ENCODE data around the gene CNN3. TPM values are rescaled to one million over a fixed set of nuclear protein-coding genes. Genes with fewer than 3 reads are reported as not detected.

The CNN3 gene
- total and polyA plus RNA-seq, 3 experiments from 2014 or later: 1.6 to 2.8 (median 2.3) TPM

GRCh38 chr1:94858276-94858675 lies 68.6 kb downstream of the CNN3 start:
- Histone ChIP-seq H3K36me3 (ENCODE audit: insufficient read depth, low read length) (no peaks in the 10 kb centered on the region), H3K27ac (ENCODE audit: low read depth, low read length) (no peak overlapping the region), H3K4me3 (ENCODE audit: low read length) (no peak overlapping the region), H3K9me3 (ENCODE audit: low read length) (no peaks in the 10 kb centered on the region), H3K27me3 (ENCODE audit: insufficient read depth, low read length, poor library complexity, severe bottlenecking) (no peaks in the 10 kb centered on the region), H3K4me1 (ENCODE audit: insufficient read depth, low read length) (no peaks in the 10 kb centered on the region)
- no peak for DNase-seq
- CTCF ChIA-PET: no interaction called here
- POLR2A ChIA-PET: no interaction called here
- Mint-ChIP-seq H3K27me3 (peaks cover 9 to 11% of the 10 kb centered on the region in 2 donors), H3K4me1 (no peaks in the 10 kb centered on the region), H3K27ac (no peak overlapping the region), H3K4me3 (no peak overlapping the region), H3K36me3 (no peaks in the 10 kb centered on the region), H3K9me3 (no peaks in the 10 kb centered on the region)

GRCh38 chr1:94856868-94857267 lies 70.0 kb downstream of the CNN3 start:
- H3K27ac ChIP-seq (ENCODE audit: low read depth, low read length): no peak overlapping the region
- H3K36me3 ChIP-seq (ENCODE audit: insufficient read depth, low read length): no peaks in the 10 kb centered on the region
- Mint-ChIP-seq H3K4me3 (no peak overlapping the region), H3K36me3 (no peaks in the 10 kb centered on the region), H3K9me3 (no peaks in the 10 kb centered on the region), H3K4me1 (no peaks in the 10 kb centered on the region), H3K27ac (no peak overlapping the region), H3K27me3 (peaks cover 9 to 11% of the 10 kb centered on the region in 2 donors)
- no peak overlapping the region for H3K4me3 ChIP-seq (ENCODE audit: low read length)
- no peaks in the 10 kb centered on the region for H3K9me3 ChIP-seq (ENCODE audit: low read length)
- CTCF ChIA-PET: interaction anchor here (1.5 to 1.7 kb wide), 2 partner anchors 8 to 187 kb away, joined by 4 to 6 read pairs; no protein-coding TSS in a partner anchor
- DNase-seq: no peak
- no peaks in the 10 kb centered on the region for H3K27me3 ChIP-seq (ENCODE audit: insufficient read depth, low read length, poor library complexity, severe bottlenecking)
- H3K4me1 ChIP-seq (ENCODE audit: insufficient read depth, low read length): no peaks in the 10 kb centered on the region
- POLR2A ChIA-PET: no interaction called here

- no peak for DNase-seq
- H3K27me3 Mint-ChIP-seq: peaks cover 9 to 11% of the 10 kb centered on the region in 2 donors
- Histone ChIP-seq H3K36me3 (ENCODE audit: insufficient read depth, low read length) (no peaks in the 10 kb centered on the region), H3K4me1 (ENCODE audit: insufficient read depth, low read length) (no peaks in the 10 kb centered on the region), H3K27me3 (ENCODE audit: insufficient read depth, low read length, poor library complexity, severe bottlenecking) (no peaks in the 10 kb centered on the region), H3K9me3 (ENCODE audit: low read length) (no peaks in the 10 kb centered on the region), H3K27ac (ENCODE audit: low read depth, low read length) (no peak overlapping the region), H3K4me3 (ENCODE audit: low read length) (no peak overlapping the region)
- H3K4me1 Mint-ChIP-seq: no peaks in the 10 kb centered on the region
- ChIA-PET POLR2A (interaction anchor here (1.1 kb wide), 1 partner anchor 378 kb away, joined by 3 read pairs; the partner anchor contains the start of gene RWDD3), CTCF (interaction anchor here (1.5 to 3.0 kb wide), 5 partner anchors 9 to 189 kb away, joined by 4 to 27 read pairs (median 6); no protein-coding TSS in a partner anchor)
- no peaks in the 10 kb centered on the region for H3K9me3 Mint-ChIP-seq
- no peak overlapping the region for H3K4me3 Mint-ChIP-seq
- no peaks in the 10 kb centered on the region for H3K36me3 Mint-ChIP-seq
- peak overlapping the region in 1 of 8 donors; percentile 51 for H3K27ac Mint-ChIP-seq
Observed at GRCh38 chr1:94856004-94856403, 70.9 kb downstream of the CNN3 start.

- CTCF ChIA-PET: interaction anchor here (0.7 to 3.0 kb wide), 17 partner anchors 10 to 379 kb away, joined by 3 to 27 read pairs (median 6); partner anchors contain the start of genes CNN3 and RWDD3
- Mint-ChIP-seq H3K27me3 (peaks cover 9 to 11% of the 10 kb centered on the region in 2 donors), H3K4me3 (no peak overlapping the region), H3K9me3 (no peaks in the 10 kb centered on the region), H3K4me1 (no peaks in the 10 kb centered on the region), H3K27ac (no peak overlapping the region), H3K36me3 (no peaks in the 10 kb centered on the region)
- H3K4me3 ChIP-seq (ENCODE audit: low read length): no peak overlapping the region
- DNase-seq: no peak
- POLR2A ChIA-PET: interaction anchor here (1.1 kb wide), 1 partner anchor 379 kb away, joined by 3 read pairs; the partner anchor contains the start of gene RWDD3
- H3K36me3 ChIP-seq (ENCODE audit: insufficient read depth, low read length): no peaks in the 10 kb centered on the region
- no peaks in the 10 kb centered on the region for H3K4me1 ChIP-seq (ENCODE audit: insufficient read depth, low read length)
- no peaks in the 10 kb centered on the region for H3K27me3 ChIP-seq (ENCODE audit: insufficient read depth, low read length, poor library complexity, severe bottlenecking)
- H3K27ac ChIP-seq (ENCODE audit: low read depth, low read length): no peak overlapping the region
- H3K9me3 ChIP-seq (ENCODE audit: low read length): no peaks in the 10 kb centered on the region
Observed at GRCh38 chr1:94855307-94855700, 71.6 kb downstream of the CNN3 start.

GRCh38 chr1:94854458-94855306 lies 72.2 kb downstream of the CNN3 start:
- POLR2A ChIA-PET: interaction anchor here (0.8 kb wide), 1 partner anchor 379 kb away, joined by 5 read pairs; the partner anchor contains the start of gene RWDD3
- Mint-ChIP-seq H3K27ac (no peak overlapping the region), H3K4me1 (no peaks in the 10 kb centered on the region), H3K36me3 (no peaks in the 10 kb centered on the region), H3K9me3 (no peaks in the 10 kb centered on the region), H3K4me3 (no peak overlapping the region), H3K27me3 (peaks cover 7 to 11% of the 10 kb centered on the region in 2 donors)
- CTCF ChIA-PET: interaction anchor here (0.6 to 3.0 kb wide), 30 partner anchors 9 to 379 kb away, joined by 3 to 27 read pairs (median 5); partner anchors contain the start of genes ALG14, CNN3 and RWDD3
- no peak overlapping the region for H3K27ac ChIP-seq (ENCODE audit: low read depth, low read length)
- no peaks in the 10 kb centered on the region for H3K4me1 ChIP-seq (ENCODE audit: insufficient read depth, low read length)
- DNase-seq: peak; percentile 50 to 79 (median 68)
- H3K9me3 ChIP-seq (ENCODE audit: low read length): no peaks in the 10 kb centered on the region
- H3K4me3 ChIP-seq (ENCODE audit: low read length): peak overlapping the region; percentile 55
- no peaks in the 10 kb centered on the region for H3K27me3 ChIP-seq (ENCODE audit: insufficient read depth, low read length, poor library complexity, severe bottlenecking)
- H3K36me3 ChIP-seq (ENCODE audit: insufficient read depth, low read length): no peaks in the 10 kb centered on the region

- no peak for DNase-seq
- H3K4me1 ChIP-seq (ENCODE audit: insufficient read depth, low read length): no peaks in the 10 kb centered on the region
- H3K4me3 ChIP-seq (ENCODE audit: low read length): no peak overlapping the region
- ChIA-PET CTCF (interaction anchor here (2.9 kb wide), 1 partner anchor 191 kb away, joined by 25 read pairs; no protein-coding TSS in a partner anchor), POLR2A (no interaction called here)
- Mint-ChIP-seq H3K4me3 (no peak overlapping the region), H3K4me1 (no peaks in the 10 kb centered on the region), H3K36me3 (no peaks in the 10 kb centered on the region), H3K9me3 (no peaks in the 10 kb centered on the region), H3K27me3 (peaks cover 4 to 10% of the 10 kb centered on the region in 2 donors), H3K27ac (no peak overlapping the region)
- no peaks in the 10 kb centered on the region for H3K36me3 ChIP-seq (ENCODE audit: insufficient read depth, low read length)
- no peaks in the 10 kb centered on the region for H3K9me3 ChIP-seq (ENCODE audit: low read length)
- H3K27me3 ChIP-seq (ENCODE audit: insufficient read depth, low read length, poor library complexity, severe bottlenecking): no peaks in the 10 kb centered on the region
- H3K27ac ChIP-seq (ENCODE audit: low read depth, low read length): no peak overlapping the region
Observed at GRCh38 chr1:94852788-94853187, 74.1 kb downstream of the CNN3 start.

GRCh38 chr1:94851571-94851970 lies 75.3 kb downstream of the CNN3 start:
- H3K4me1 ChIP-seq (ENCODE audit: insufficient read depth, low read length): no peaks in the 10 kb centered on the region
- H3K36me3 ChIP-seq (ENCODE audit: insufficient read depth, low read length): no peaks in the 10 kb centered on the region
- no peak overlapping the region for H3K4me3 ChIP-seq (ENCODE audit: low read length)
- Mint-ChIP-seq H3K27ac (no peak overlapping the region), H3K36me3 (no peaks in the 10 kb centered on the region), H3K4me1 (no peaks in the 10 kb centered on the region), H3K27me3 (peaks cover 4 to 6% of the 10 kb centered on the region in 2 donors), H3K4me3 (no peak overlapping the region), H3K9me3 (no peaks in the 10 kb centered on the region)
- H3K9me3 ChIP-seq (ENCODE audit: low read length): no peaks in the 10 kb centered on the region
- CTCF ChIA-PET: interaction anchor here (0.7 to 0.9 kb wide), 2 partner anchors 185 to 192 kb away, joined by 3 to 4 read pairs; no protein-coding TSS in a partner anchor
- H3K27me3 ChIP-seq (ENCODE audit: insufficient read depth, low read length, poor library complexity, severe bottlenecking): no peaks in the 10 kb centered on the region
- POLR2A ChIA-PET: no interaction called here
- DNase-seq: no peak
- H3K27ac ChIP-seq (ENCODE audit: low read depth, low read length): no peak overlapping the region
